Measurements from ENCODE around the gene HERC3.

Gene HERC3

GRCh38 chr4:88591787-88592599, at the start of gene HERC3:
Gene HERC3 (plus strand): TSS chr4:88592480. CDS start chr4:88605824, 13,344 bp downstream.
- peak; percentile 83 to 86 for DNase-seq

- no peak for DNase-seq
Measured at GRCh38 chr4:88549815-88550214, 42.5 kb upstream of the HERC3 start.

GRCh38 chr4:88567591-88567990, 24.7 kb upstream of the HERC3 start:
- DNase-seq: no peak

GRCh38 chr4:88570001-88570400, 22.3 kb upstream of the HERC3 start:
- no peak for DNase-seq

GRCh38 chr4:88573276-88573980, 18.9 kb upstream of the HERC3 start:
- DNase-seq: no peak

GRCh38 chr4:88573995-88574394, 18.3 kb upstream of the HERC3 start:
- no peak for DNase-seq

GRCh38 chr4:88575186-88575585, 17.1 kb upstream of the HERC3 start:
- no peak for DNase-seq

- no peak for DNase-seq
Measured at GRCh38 chr4:88582493-88582892, 9.8 kb upstream of the HERC3 start.

- DNase-seq: no peak
Measured at GRCh38 chr4:88583631-88584470, 8.4 kb upstream of the HERC3 start.

- DNase-seq: no peak
Measured at GRCh38 chr4:88584471-88584900, 7.8 kb upstream of the HERC3 start.

- no peak for DNase-seq
Measured at GRCh38 chr4:88585917-88586316, 6.4 kb upstream of the HERC3 start.

GRCh38 chr4:88587306-88587705, 5.0 kb upstream of the HERC3 start:
- DNase-seq: no peak

- peak; percentile 57 to 63 for DNase-seq
Measured at GRCh38 chr4:88592600-88593448, 544 bp downstream of the HERC3 start.

- no peak for DNase-seq
Measured at GRCh38 chr4:88597970-88598660, 5.8 kb downstream of the HERC3 start.

GRCh38 chr4:88599298-88599697, 7.0 kb downstream of the HERC3 start:
- no peak for DNase-seq

- no peak for DNase-seq
Measured at GRCh38 chr4:88599714-88600113, 7.4 kb downstream of the HERC3 start.

GRCh38 chr4:88600176-88600838, 8.0 kb downstream of the HERC3 start:
- DNase-seq: no peak

- no peak for DNase-seq
Measured at GRCh38 chr4:88604978-88605678, 12.8 kb downstream of the HERC3 start.

- no peak for DNase-seq
Measured at GRCh38 chr4:88605736-88606135, 13.5 kb downstream of the HERC3 start.

- no peak for DNase-seq
Measured at GRCh38 chr4:88606832-88607231, 14.6 kb downstream of the HERC3 start.
